PC-9 (cell line): ENCODE data around the gene ACTN3. TPM values are rescaled to one million over a fixed set of nuclear protein-coding genes. Genes with fewer than 3 reads are reported as not detected.

ENCODE experiments used
- BruUV-seq: library from RNA; stranded (reverse); fragments of 400-500 nt; replicated peaks from 2 replicates; lab custom pipeline; 2021; lab: Mats Ljungman, UMichigan
- CTCF ChIA-PET: fragments of 300-600 bp; sonication (Branson Sonifier 250); formaldehyde crosslinking; loops from one replicate; lab custom pipeline; 2022; ENCODE audit warnings: antibody characterized with exemption; lab: Charles Lee
- POLR2A ChIA-PET: fragments of 300-600 bp; sonication (Branson Sonifier 250); formaldehyde crosslinking; loops from one replicate; lab custom pipeline; 2022; ENCODE audit warnings: antibody characterized with exemption; ENCODE audit not compliant: unreplicated experiment; lab: Charles Lee
- DNase-seq, 2 experiments: peaks; one replicate each; pipeline versions ENCODE4 v3.0.0 to v3.0.0-alpha.2; 2015 to 2022; ENCODE audit warnings: mixed read lengths in 1 of 2
- H2AFZ ChIP-seq: fragments of 200-600 bp; sonication (generic); 2 replicates; pipeline ENCODE4 v1.8.1; 2017; ENCODE audit warnings: antibody characterized with exemption
- H3F3A ChIP-seq: fragments of 200-600 bp; sonication (generic); 2 replicates; pipeline ENCODE4 v1.8.1; 2017; ENCODE audit warnings: antibody characterized with exemption, mild to moderate bottlenecking, low read depth; ENCODE audit not compliant: insufficient read depth
- H3K27ac ChIP-seq: fragments of 200-600 bp; sonication (generic); 2 replicates; pipeline ENCODE4 v1.6.1; 2016; ENCODE audit warnings: mixed run types
- H3K27me3 ChIP-seq: fragments of 200-600 bp; sonication (generic); 2 replicates; pipeline ENCODE4 v1.6.1; 2016; ENCODE audit warnings: low read depth, mixed run types; ENCODE audit not compliant: insufficient read depth
- H3K36me3 ChIP-seq: fragments of 200-600 bp; sonication (generic); 2 replicates; pipeline ENCODE4 v1.6.1; 2016; ENCODE audit warnings: low read depth, mixed run types
- H3K4me1 ChIP-seq: fragments of 200-600 bp; sonication (generic); replicated peaks from 2 replicates; pipeline ENCODE4 v1.6.1; 2016; ENCODE audit warnings: mixed run types; ENCODE audit not compliant: insufficient read depth
- H3K4me2 ChIP-seq: fragments of 200-600 bp; sonication (generic); 2 replicates; pipeline ENCODE4 v1.6.1; 2017; ENCODE audit warnings: mixed run types
- H3K4me3 ChIP-seq: fragments of 200-600 bp; sonication (generic); 2 replicates; pipeline ENCODE4 v1.6.1; 2016; ENCODE audit warnings: mixed run types
- H3K79me2 ChIP-seq: fragments of 200-600 bp; sonication (generic); 2 replicates; pipeline ENCODE4 v1.6.1; 2017; ENCODE audit warnings: low read depth, mixed run types
- H3K9me2 ChIP-seq: fragments of 200-600 bp; sonication (generic); 2 replicates; pipeline ENCODE4 v1.8.1; 2017; ENCODE audit warnings: mild to moderate bottlenecking; ENCODE audit not compliant: insufficient read depth
- H3K9me3 ChIP-seq: fragments of 200-600 bp; sonication (generic); 2 replicates; pipeline ENCODE4 v1.8.1; 2016; ENCODE audit warnings: low read depth; ENCODE audit not compliant: insufficient read depth
- H4K20me1 ChIP-seq: fragments of 200-600 bp; sonication (generic); 2 replicates; pipeline ENCODE4 v1.8.1; 2017; ENCODE audit not compliant: insufficient read depth
- EZH2 ChIP-seq: fragments of 200-600 bp; sonication (generic); IDR thresholded peaks from 2 replicates; pipeline ENCODE4 v1.8.0; 2017; ENCODE audit warnings: antibody characterized with exemption, low read depth
- intact Hi-C: fragments of 100-400 bp; cut with micrococcal nuclease; formaldehyde crosslinking; loops from one replicate; pipeline ENCODE4 v1.10.0; 2022; ENCODE audit not compliant: unreplicated experiment
- total RNA-seq: library from RNA; stranded (reverse); gene quantifications from 2 replicates; pipeline ENCODE4 v1.2.3, GENCODE V29; 2021
- TF ChIP-seq, protein P1 (sequence below): fragments of 200-600 bp; sonication (generic); conservative IDR thresholded peaks from 2 replicates; pipeline ENCODE4 v1.6.1; 2017; ENCODE audit warnings: mixed run types, antibody characterized with exemption, mild to moderate bottlenecking, moderate library complexity

ACTN3 gene
- total RNA-seq, 1 experiment from 2014 or later = not detected

DNA sequence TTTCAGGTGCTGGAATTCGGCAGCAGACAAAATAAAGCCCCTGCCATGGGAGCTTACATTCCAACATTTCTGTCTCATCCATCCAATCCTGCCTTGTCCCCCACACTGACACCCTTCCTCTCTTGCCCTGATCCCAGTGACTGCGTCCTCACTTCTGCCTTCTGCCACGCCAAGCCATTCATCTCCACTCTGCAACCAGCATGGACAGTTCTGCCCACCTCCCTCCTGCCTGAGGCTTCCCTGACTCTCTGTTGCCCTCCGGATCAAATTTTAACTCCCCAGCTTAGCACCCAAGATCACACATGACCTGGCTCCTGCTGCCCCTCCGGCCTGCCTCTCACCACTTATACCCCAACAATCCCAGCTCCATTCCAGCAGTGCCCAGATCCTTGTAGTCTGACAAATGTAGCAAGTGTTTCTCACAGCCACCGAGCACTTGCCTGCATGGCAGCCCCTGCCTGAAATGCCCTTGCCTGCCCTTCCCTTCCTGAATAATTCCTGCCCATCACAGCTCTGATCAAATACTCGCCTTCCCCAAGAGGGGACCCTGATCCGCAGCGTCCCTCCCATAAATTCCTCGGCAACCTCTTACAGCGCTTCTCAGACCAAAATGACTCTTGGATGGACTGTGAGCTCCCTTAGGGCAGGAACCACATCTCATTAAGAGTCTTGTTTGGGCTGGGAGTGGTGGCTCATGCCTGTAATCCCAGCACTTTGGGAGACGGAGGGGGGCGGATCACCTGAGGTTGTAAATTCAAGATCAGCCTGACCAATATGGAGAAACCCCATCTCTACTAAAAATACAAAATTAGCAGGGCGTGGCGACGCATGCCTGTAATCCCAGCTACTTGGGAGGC, 2.3 kb downstream of the ACTN3 start:
- CTCF ChIA-PET = no interaction called here
- no TSS peak for BruUV-seq

GRCh38 chr11:66549696-66550095, 3.0 kb downstream of the ACTN3 start:
- intact Hi-C loops = no loop called here
- no peaks in the 10 kb centered on the region for H3K79me2 ChIP-seq
- H3K4me3 ChIP-seq = no peak overlapping the region
- DNase-seq = no peak
- CTCF ChIA-PET = no interaction called here
- H3K4me1 ChIP-seq = peaks cover 11% of the 10 kb centered on the region
- POLR2A ChIA-PET = no interaction called here
- H3K9me2 ChIP-seq = no peaks in the 10 kb centered on the region
- no peak overlapping the region for H3K27ac ChIP-seq
- no peaks in the 10 kb centered on the region for H3K36me3 ChIP-seq
- peaks cover 14% of the 10 kb centered on the region; the same call in 1 of the 2 replicates for H3F3A ChIP-seq
- no TSS peak for BruUV-seq
- H3K27me3 ChIP-seq = peaks cover 33% of the 10 kb centered on the region
- H3K9me3 ChIP-seq = no peaks in the 10 kb centered on the region
- H3K4me2 ChIP-seq = no peak overlapping the region
- H4K20me1 ChIP-seq = no peaks in the 10 kb centered on the region
- H2AFZ ChIP-seq = no peak overlapping the region
- no peak for TF ChIP-seq EZH2
- TF ChIP-seq, protein P1, sequence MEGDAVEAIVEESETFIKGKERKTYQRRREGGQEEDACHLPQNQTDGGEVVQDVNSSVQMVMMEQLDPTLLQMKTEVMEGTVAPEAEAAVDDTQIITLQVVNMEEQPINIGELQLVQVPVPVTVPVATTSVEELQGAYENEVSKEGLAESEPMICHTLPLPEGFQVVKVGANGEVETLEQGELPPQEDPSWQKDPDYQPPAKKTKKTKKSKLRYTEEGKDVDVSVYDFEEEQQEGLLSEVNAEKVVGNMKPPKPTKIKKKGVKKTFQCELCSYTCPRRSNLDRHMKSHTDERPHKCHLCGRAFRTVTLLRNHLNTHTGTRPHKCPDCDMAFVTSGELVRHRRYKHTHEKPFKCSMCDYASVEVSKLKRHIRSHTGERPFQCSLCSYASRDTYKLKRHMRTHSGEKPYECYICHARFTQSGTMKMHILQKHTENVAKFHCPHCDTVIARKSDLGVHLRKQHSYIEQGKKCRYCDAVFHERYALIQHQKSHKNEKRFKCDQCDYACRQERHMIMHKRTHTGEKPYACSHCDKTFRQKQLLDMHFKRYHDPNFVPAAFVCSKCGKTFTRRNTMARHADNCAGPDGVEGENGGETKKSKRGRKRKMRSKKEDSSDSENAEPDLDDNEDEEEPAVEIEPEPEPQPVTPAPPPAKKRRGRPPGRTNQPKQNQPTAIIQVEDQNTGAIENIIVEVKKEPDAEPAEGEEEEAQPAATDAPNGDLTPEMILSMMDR = no peak

More for the DNA sequence above, 2.3 kb downstream of the ACTN3 start:
- H3K9me3 ChIP-seq = no peaks in the 10 kb centered on the region
- no peak overlapping the region for H2AFZ ChIP-seq
- H3K9me2 ChIP-seq = no peaks in the 10 kb centered on the region
- no peaks in the 10 kb centered on the region for H4K20me1 ChIP-seq
- no peak overlapping the region for H3K27ac ChIP-seq
- H3K79me2 ChIP-seq = no peaks in the 10 kb centered on the region
- POLR2A ChIA-PET = interaction anchor here (0.6 kb wide), 1 partner anchor 14 kb away, joined by 3 read pairs; no protein-coding TSS in a partner anchor
- no peak for TF ChIP-seq EZH2
- H3K27me3 ChIP-seq = peaks cover 33% of the 10 kb centered on the region
- intact Hi-C loops = no loop called here
- no peak overlapping the region for H3K4me2 ChIP-seq
- H3K36me3 ChIP-seq = no peaks in the 10 kb centered on the region
- H3F3A ChIP-seq = peaks cover 14% of the 10 kb centered on the region; the same call in 1 of the 2 replicates
- DNase-seq = no peak
- peaks cover 13% of the 10 kb centered on the region for H3K4me1 ChIP-seq
- no peak overlapping the region for H3K4me3 ChIP-seq

DNA sequence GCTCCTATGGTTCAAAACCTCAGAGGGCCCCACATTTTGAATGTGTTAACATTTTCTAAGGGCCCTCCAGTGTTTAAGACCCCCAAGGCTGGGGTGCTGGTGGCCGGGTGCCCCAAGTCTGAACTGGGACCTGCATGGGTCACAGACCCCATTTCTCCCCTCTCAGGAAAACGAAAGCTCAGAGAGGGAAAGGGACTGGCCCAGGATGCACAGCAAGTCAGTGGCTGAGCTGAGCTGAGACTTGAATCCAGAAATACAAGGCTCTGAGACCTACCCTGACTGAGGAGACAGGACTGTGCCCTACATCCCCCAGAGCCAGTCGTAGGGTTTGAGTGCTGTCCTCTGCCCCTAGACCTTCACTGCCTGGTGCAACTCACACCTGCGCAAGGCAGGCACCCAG, 4.2 kb downstream of the ACTN3 start:
- no peaks in the 10 kb centered on the region for H3K9me3 ChIP-seq
- H3K27ac ChIP-seq = no peak overlapping the region
- no peak overlapping the region for H2AFZ ChIP-seq
- H3K4me2 ChIP-seq = no peak overlapping the region
- TF ChIP-seq, protein P1 = no peak
- no peak for TF ChIP-seq EZH2
- H4K20me1 ChIP-seq = no peaks in the 10 kb centered on the region
- H3K79me2 ChIP-seq = no peaks in the 10 kb centered on the region
- H3K27me3 ChIP-seq = peaks cover 33% of the 10 kb centered on the region
- no peak overlapping the region for H3K4me3 ChIP-seq
- H3F3A ChIP-seq = peaks cover 14% of the 10 kb centered on the region; the same call in 1 of the 2 replicates
- no TSS peak for BruUV-seq
- no peaks in the 10 kb centered on the region for H3K36me3 ChIP-seq
- peaks cover 5% of the 10 kb centered on the region; the same call in 1 of the 2 replicates for H3K4me1 ChIP-seq
- H3K9me2 ChIP-seq = no peaks in the 10 kb centered on the region
- POLR2A ChIA-PET = no interaction called here
- CTCF ChIA-PET = no interaction called here
- intact Hi-C loops = no loop called here
- DNase-seq = no peak
